K562 (cell line): Measurements from ENCODE around the gene MYOG. TPM values are rescaled to one million over a fixed set of nuclear protein-coding genes. Genes with fewer than 3 reads are reported as not detected.

ENCODE experiments used
- ATAC-seq: fragments of 200-7000 bp; cut with Tn5 transposase; 3 replicates; pipeline ENCODE4 v1.9.1; 2020; ENCODE audit warnings: moderate library complexity
- BruUV-seq: library from RNA; stranded (reverse); fragments of 400-500 nt; replicated peaks from 2 replicates; lab custom pipeline; 2021; lab: Mats Ljungman, UMichigan
- CTCF ChIA-PET: fragments of 300-600 bp; formaldehyde crosslinking; extraction: SDS; loops from one replicate; lab custom pipeline; 2021; ENCODE audit warnings: low intra/inter-chr PET ratio; lab: Yijun Ruan, JAX
- POLR2A ChIA-PET: fragments of 300-600, 350-650 bp; sonication (Branson Sonifier 250); formaldehyde crosslinking; extraction: SDS; loops from one replicate; lab custom pipeline; 2021; ENCODE audit warnings: antibody characterized with exemption, inconsistent platforms; lab: Yijun Ruan, JAX
- DNase-seq, 4 experiments: peaks; one replicate each; pipeline versions ENCODE4 v3.0.0 to v3.0.0-alpha.2; 2011 to 2018; ENCODE audit warnings: low spot score in 3 of 4, mixed read lengths in 3 of 4; ENCODE audit errors: extremely low read depth in 1 of 4
- FAIRE-seq: peaks from 2 replicates; lab custom pipeline; 2011; peaks lifted over from hg19 to GRCh38; lab: Jason Lieb, UNC
- H2AFZ ChIP-seq: 2 replicates; pipeline ENCODE4 v1.6.0; 2011; ENCODE audit warnings: low read depth, low read length, control low read depth, inconsistent platforms
- H3K27ac ChIP-seq: fragments of 200-600 bp; 3 replicates; pipeline ENCODE4 v1.8.0; 2011; ENCODE audit warnings: low read depth, mild to moderate bottlenecking, control low read depth, inconsistent platforms, low read length, moderate library complexity, mixed read lengths; ENCODE audit errors: extremely low read depth
- H3K27me3 ChIP-seq, 2 experiments: fragments of 300-600 bp in 1 of 2; 2 replicates in 1 of 2; 3 replicates in 1 of 2; pipeline versions ENCODE4 v1.6.0 to v1.8.0; 2011; ENCODE audit warnings: inconsistent platforms in 2 of 2, low read length in 2 of 2, mild to moderate bottlenecking in 1 of 2, mixed read lengths in 1 of 2, moderate library complexity in 1 of 2; ENCODE audit not compliant: control insufficient read depth in 2 of 2, insufficient read depth in 2 of 2
- H3K36me3 ChIP-seq: fragments of 300-600 bp; 3 replicates; pipeline ENCODE4 v1.8.0; 2011; ENCODE audit warnings: mild to moderate bottlenecking, low read length, inconsistent platforms; ENCODE audit not compliant: control insufficient read depth, insufficient read depth
- H3K4me1 ChIP-seq, 2 experiments: fragments of 200-600 bp in 1 of 2; replicated peaks in 1 of 2; 2 replicates in 1 of 2; 3 replicates in 1 of 2; pipeline versions ENCODE4 v1.5.1 to v1.8.0; 2011; ENCODE audit warnings: inconsistent platforms in 2 of 2, low read length in 2 of 2, mild to moderate bottlenecking in 1 of 2, mixed read lengths in 1 of 2, moderate library complexity in 1 of 2; ENCODE audit not compliant: control insufficient read depth in 2 of 2, insufficient read depth in 2 of 2
- H3K4me2 ChIP-seq: 2 replicates; pipeline ENCODE4 v1.6.1; 2011; ENCODE audit warnings: low read length, control low read depth, inconsistent platforms, mixed read lengths; ENCODE audit not compliant: insufficient read depth
- H3K4me3 ChIP-seq: fragments of 200-600 bp; sonication (generic), shearing (Covaris generic); 2 replicates; pipeline ENCODE4 v1.5.1; 2016; ENCODE audit warnings: control low read depth, inconsistent platforms
- H3K79me2 ChIP-seq: fragments of 200-600 bp; 3 replicates; pipeline ENCODE4 v1.8.0; 2011; ENCODE audit warnings: low read length, inconsistent platforms; ENCODE audit not compliant: control insufficient read depth, insufficient read depth
- H3K9ac ChIP-seq, 2 experiments: 2 replicates each; pipeline versions ENCODE4 v1.6.0 to v1.6.1; 2011; ENCODE audit warnings: low read depth in 2 of 2, low read length in 2 of 2, control low read depth in 1 of 2, inconsistent platforms in 1 of 2, mild to moderate bottlenecking in 1 of 2, mixed read lengths in 1 of 2; ENCODE audit not compliant: insufficient read depth in 1 of 2
- H3K9me1 ChIP-seq: one replicate; pipeline ENCODE4 v1.6.0; 2011; ENCODE audit warnings: inconsistent platforms, mild to moderate bottlenecking, low read length, moderate library complexity; ENCODE audit not compliant: control insufficient read depth, insufficient read depth
- H3K9me3 ChIP-seq: replicated peaks from 2 replicates; pipeline ENCODE4 v1.5.1; 2011; ENCODE audit warnings: low read depth, low read length, inconsistent platforms; ENCODE audit not compliant: control insufficient read depth, insufficient read depth
- H4K20me1 ChIP-seq: replicated peaks from 2 replicates; pipeline ENCODE4 v1.6.1; 2011; ENCODE audit warnings: low read length, inconsistent platforms, mixed read lengths; ENCODE audit not compliant: control insufficient read depth, insufficient read depth
- CCAR2 ChIP-seq: fragments of 200-400 bp; formaldehyde crosslinking; IDR thresholded peaks from 2 replicates; pipeline ENCODE4 v1.6.1; 2017; ENCODE audit warnings: mild to moderate bottlenecking, low read depth, low read length
- CREB3L1 ChIP-seq: fragments of 450-650 bp; IDR thresholded peaks from 2 replicates; pipeline ENCODE4 v1.6.1; 2014; ENCODE audit warnings: low read depth, mild to moderate bottlenecking, moderate library complexity, borderline replicate concordance
- CTBP1 ChIP-seq: fragments of 450-650 bp; IDR thresholded peaks from 2 replicates; pipeline ENCODE4 v1.6.1; 2016; ENCODE audit warnings: borderline replicate concordance
- LARP7 ChIP-seq: fragments of 450-650 bp; IDR thresholded peaks from 2 replicates; pipeline ENCODE4 v1.6.1; 2016
- MBD2 ChIP-seq: sonication (generic); IDR thresholded peaks from 2 replicates; pipeline ENCODE4 v1.6.1; 2016; ENCODE audit warnings: low read depth, borderline replicate concordance
- NR2C1 ChIP-seq, 2 experiments: fragments of 450-650 bp; IDR thresholded peaks; 2 replicates each; pipeline ENCODE4 v1.6.1; 2017; ENCODE audit warnings: mild to moderate bottlenecking in 2 of 2, antibody characterized with exemption in 1 of 2, inconsistent platforms in 1 of 2, missing compliant biosample characterization in 1 of 2, missing genetic modification characterization in 1 of 2
- ZNF23 ChIP-seq: fragments of 250-450 bp; sonication (Bioruptor Pico); IDR thresholded peaks from 2 replicates; pipeline ENCODE4 v1.4.0; 2020; ENCODE audit warnings: mild to moderate bottlenecking
- ZNF280A ChIP-seq: fragments of 450-650 bp; IDR thresholded peaks from 2 replicates; pipeline ENCODE4 v1.6.1; 2018; ENCODE audit warnings: mild to moderate bottlenecking, low read depth; ENCODE audit not compliant: partially characterized antibody
- ZNF395 ChIP-seq: fragments of 200-800 bp; sonication (Bioruptor generic); IDR thresholded peaks from 2 replicates; pipeline ENCODE4 v1.6.1; 2017; ENCODE audit warnings: missing genetic modification characterization, missing compliant biosample characterization
- ZNF444 ChIP-seq: fragments of 250-450 bp; sonication (Bioruptor Pico); IDR thresholded peaks from 2 replicates; pipeline ENCODE4 v1.4.0; 2020; ENCODE audit warnings: mild to moderate bottlenecking, moderate library complexity
- WGBS: fragments of 100-300 bp; shearing (Covaris generic); methylation state at CpG from one replicate; pipeline ENCODE4 v1.1.6; 2016; ENCODE audit warnings: low coverage, mixed read lengths; ENCODE audit not compliant: insufficient coverage; ENCODE audit errors: missing lambda C conversion rate; 5-methylcytosine and 5-hydroxymethylcytosine counted together
- in situ Hi-C: fragments of 300-500 bp; cut with MboI; formaldehyde crosslinking; loops from 4 replicates; pipeline ENCODE4 v1.15.0; 2018; ENCODE audit warnings: inconsistent platforms, mixed read lengths
- intact Hi-C: fragments of 100-400 bp; cut with micrococcal nuclease; formaldehyde crosslinking; loops from 2 replicates; pipeline ENCODE4 v1.14.2; 2022
- polyA plus RNA-seq, 8 experiments: library from polyadenylated mRNA; depleted of rRNA in 4 of 8; stranded (reverse) in 5 of 8; unstranded in 3 of 8; fragments of >200 nt; fragmentation: Nextera tagmentation in 2 of 8; fragmentation: Illumina TruSeq in 1 of 8; extraction: Ambion mirVana in 2 of 8; extraction: Trizol in 1 of 8; gene quantifications; 2 replicates each; pipeline versions ENCODE4 v1.2.1 to v1.2.3, GENCODE V29; 2011 to 2014; ENCODE audit warnings: inconsistent platforms in 1 of 8, missing spikeins in 1 of 8
- total RNA-seq, 7 experiments: library from RNA; depleted of rRNA in 6 of 7; stranded (reverse); fragments of >200 nt in 6 of 7; fragmentation: Illumina TruSeq in 2 of 7; extraction: Trizol in 2 of 7; gene quantifications; 2 replicates each; pipeline versions ENCODE4 v1.2.1 to v1.2.3, GENCODE V29; 2011 to 2021; ENCODE audit warnings: low replicate concordance in 1 of 7

Gene MYOG
- total and polyA plus RNA-seq, 9 of the 15 experiments (the other 6 are each of a cell fraction or from before 2014, with no cell fraction given): not detected

GRCh38 chr1:203059485-203059884, 26.3 kb downstream of the MYOG start:
- TF ChIP-seq CCAR2 (no peak), MBD2 (no peak), NR2C1 (IDR thresholded peaks at IDR 0.05) (no peak), NR2C1 (tag; IDR thresholded peaks at IDR 0.05) (no peak), CREB3L1 (no peak), CTBP1 (no peak), ZNF23 (CRISPR knock-in tag) (no peak), ZNF280A (no peak), ZNF444 (CRISPR knock-in tag) (no peak), ZNF395 (CRISPR knock-in tag) (no peak), LARP7 (no peak)
- no TSS peak for BruUV-seq
- H2AFZ ChIP-seq: no peak overlapping the region
- DNase-seq (no peak), FAIRE-seq (no peak), ATAC-seq (no peak)
- POLR2A ChIA-PET: interaction anchor here (0.6 to 1.2 kb wide), 2 partner anchors 25 to 1393 kb away, joined by 3 to 5 read pairs; no protein-coding TSS in a partner anchor
- H3K9ac ChIP-seq: no peak overlapping the region
- H3K4me3 ChIP-seq: no peak overlapping the region
- CTCF ChIA-PET: no interaction called here
- in situ Hi-C loops (no loop called here), intact Hi-C loops (no loop called here)
- H3K9me1 ChIP-seq: no peaks in the 10 kb centered on the region
- no peaks in the 10 kb centered on the region for H3K79me2 ChIP-seq
- no peak overlapping the region for H3K4me2 ChIP-seq
- H3K27ac ChIP-seq: no peak overlapping the region
- H3K36me3 ChIP-seq: no peaks in the 10 kb centered on the region
- peaks cover 4% of the 10 kb centered on the region; the same call in 1 of the 2 replicates for H4K20me1 ChIP-seq
- H3K27me3 ChIP-seq: peaks cover 48 to 90% of the 10 kb centered on the region in 2 experiments
- H3K9me3 ChIP-seq: no peaks in the 10 kb centered on the region
- peaks cover 0 to 5% of the 10 kb centered on the region in 2 experiments; a peak in 2 of 5 replicates for H3K4me1 ChIP-seq
- 4% methylated on average over 2 of the region's 2 CpGs for WGBS
